Heart left ventricle (tissue), 13 donors: ENCODE results near the gene NMNAT2.

Source experiments
- CTCF ChIP-seq, 12 donors: fragments of 200-600 bp; sonication (generic) in 4 of 12; IDR thresholded peaks; one replicate each; pipeline versions ENCODE4 v1.5.0 to v1.8.0; 2018 to 2022; ENCODE audit warnings: antibody characterized with exemption in 12 of 12, mild to moderate bottlenecking in 5 of 12
- POLR2A ChIP-seq, 2 donors: fragments of 450-650 bp; IDR thresholded peaks; one replicate each; pipeline ENCODE4 v1.6.1; 2017; ENCODE audit warnings: antibody characterized with exemption in 2 of 2, mild to moderate bottlenecking in 2 of 2, moderate library complexity in 2 of 2
- donor health status: ischemic (EF 13 %, LVEDD 7.1; RV severe dilation, severe dysfunction).
- donor health status: DM: no; HTN: yes; CAD: no.
- donor health status: DM: no; HTN: no; CAD: no.
- donor health status: ischemic (EF 25% LVEDD 6.9; RV normal size, moderate dysfunction).
- donor health status: ischemic (EF 25% LVEDD 5.7; RV mildly dilated, moderate dysfunction).
- donor health status: ischemic (EF 35%, LVEDD 5.7; RV mildly dilated, moderate dysfunction).
- donor health status: nonischemic (EF 11% LVEDD 7.7; RV severe dilation, severe dysfunction).
- donor health status: DM: yes; HTN: yes; CAD: no.
- donor health status: PGD.
- donor health status: ischemic (EF 29% LVEDD 5.4; RV normal size, mild dysfunction).
- donor health status: nonischemic (EF 23%, LVEDD 6.1; RV moderate dilation, normal function).

- TF ChIP-seq CTCF (IDR thresholded peaks at IDR 0.05) (peak; percentile 69 to 81 (median 76)), POLR2A (IDR thresholded peaks at IDR 0.05) (no peak)
These were observed 190.5 kb downstream of the NMNAT2 start for GRCh38 chr1:183227422-183228346.
